ENCODE data around the gene FNDC3A.

GRCh38 chr13:49023431-49023830 is 47.7 kb downstream of the FNDC3A start:
- TF ChIP-seq CTCF (IDR thresholded peaks at IDR 0.05), result no peak
- no peak for TF ChIP-seq EP300 (IDR thresholded peaks at IDR 0.05)
- no peak for TF ChIP-seq POLR2A (IDR thresholded peaks at IDR 0.05)
- TF ChIP-seq POLR2AphosphoS5 (IDR thresholded peaks at IDR 0.05), result no peak

All from stomach (tissue), 4 donors.